ENCODE data around the gene PDSS2.
"Not testable (repeated sequence)": the region's sequence is repeated elsewhere in the genome, so short reads cannot be mapped to it uniquely, and the experiment has no call there.

PDSS2 gene

DNA sequence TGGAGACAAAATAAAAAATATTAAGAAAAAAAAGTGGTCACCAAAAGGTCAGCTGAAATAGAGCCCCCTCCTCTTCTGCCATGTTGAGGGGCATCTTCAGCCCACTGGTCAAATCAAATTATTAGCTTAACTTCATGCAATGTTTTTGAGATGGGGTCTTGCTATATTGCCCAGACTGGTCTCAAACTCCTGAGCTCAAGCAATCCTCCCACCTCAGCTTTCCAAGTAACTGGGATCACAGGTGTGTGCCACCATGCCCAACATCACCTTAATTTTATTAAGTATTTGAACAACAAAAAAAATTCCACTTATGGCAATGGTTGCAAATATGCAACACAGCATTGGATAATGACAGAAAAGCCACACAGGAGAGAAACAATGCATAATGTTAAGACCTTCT is 244.7 kb downstream of the PDSS2 start:
- DNase-seq (ENCODE audit: low read depth), result no peak

DNA sequence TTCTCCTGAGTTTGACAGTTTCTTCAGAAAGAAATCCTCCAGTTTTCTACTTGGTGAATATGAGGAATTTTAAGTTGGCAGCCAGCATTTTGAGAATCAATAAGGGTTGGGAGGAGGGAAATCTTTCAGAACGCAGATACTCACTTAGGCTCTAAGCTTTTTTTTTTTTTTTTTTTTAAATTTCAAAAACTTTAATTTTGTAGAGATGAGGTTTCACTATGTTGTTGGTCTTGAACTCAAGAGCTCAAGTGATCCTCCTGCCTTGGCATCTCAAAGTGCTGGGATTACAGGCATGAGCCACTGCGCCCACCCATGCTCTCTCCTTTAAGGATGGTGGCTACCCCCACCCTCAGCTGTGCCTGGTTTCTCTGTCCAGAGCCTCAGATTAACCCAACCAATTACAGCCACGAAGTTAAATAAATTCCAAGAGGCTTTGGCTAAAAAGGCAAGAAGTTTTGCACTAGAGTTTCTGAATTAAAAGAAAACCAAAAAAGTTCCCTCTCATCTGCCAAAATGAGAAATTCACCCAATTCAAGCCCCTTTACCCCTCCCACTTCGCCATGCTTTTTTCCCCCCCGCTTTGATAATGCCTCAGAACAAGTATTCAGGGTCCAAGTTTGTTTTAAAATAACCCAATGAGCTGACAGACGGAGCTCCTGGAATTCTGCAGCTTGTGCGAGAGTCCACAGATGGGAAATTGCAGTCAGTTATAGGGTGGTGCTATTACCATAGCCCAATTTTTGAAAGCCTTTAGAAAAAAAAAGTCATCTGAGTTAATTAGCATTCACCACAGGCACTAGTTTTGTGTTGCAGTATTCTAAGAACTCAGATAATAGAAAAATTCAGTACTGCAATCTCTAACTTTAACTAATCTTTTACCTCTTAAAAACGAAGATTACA is 249.7 kb downstream of the PDSS2 start:
- DNase-seq (ENCODE audit: low read depth), result no peak

- no peak for DNase-seq (ENCODE audit: low read depth)
These were observed 252.0 kb downstream of the PDSS2 start for GRCh38 chr6:107207251-107207873.

GRCh38 chr6:107205058-107205998 is 254.0 kb downstream of the PDSS2 start:
- DNase-seq (ENCODE audit: low read depth), result no peak

GRCh38 chr6:107202876-107203468 is 256.4 kb downstream of the PDSS2 start:
- DNase-seq (ENCODE audit: low read depth), result no peak

GRCh38 chr6:107198631-107199416 is 260.5 kb downstream of the PDSS2 start:
- DNase-seq (ENCODE audit: low read depth), result no peak

DNA sequence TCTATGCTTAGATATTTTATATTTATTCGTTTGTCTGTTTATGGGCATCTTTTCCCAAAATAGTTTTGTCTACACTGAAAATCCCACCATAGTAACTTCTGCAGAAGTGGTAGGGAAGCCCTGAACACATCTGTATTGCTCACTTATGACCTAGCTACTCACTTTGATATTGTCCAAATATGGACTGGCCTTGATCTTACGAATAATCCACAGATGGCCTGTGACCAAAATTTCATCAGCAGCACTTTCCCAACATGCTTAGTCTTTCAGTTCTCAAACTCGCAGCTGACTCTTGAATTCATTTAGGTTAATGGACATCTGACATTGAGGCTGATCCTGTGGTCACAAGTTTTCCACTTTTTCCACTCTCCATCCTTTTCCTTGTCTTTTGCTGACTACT is 263.2 kb downstream of the PDSS2 start:
- DNase-seq (ENCODE audit: low read depth), result no peak

DNA sequence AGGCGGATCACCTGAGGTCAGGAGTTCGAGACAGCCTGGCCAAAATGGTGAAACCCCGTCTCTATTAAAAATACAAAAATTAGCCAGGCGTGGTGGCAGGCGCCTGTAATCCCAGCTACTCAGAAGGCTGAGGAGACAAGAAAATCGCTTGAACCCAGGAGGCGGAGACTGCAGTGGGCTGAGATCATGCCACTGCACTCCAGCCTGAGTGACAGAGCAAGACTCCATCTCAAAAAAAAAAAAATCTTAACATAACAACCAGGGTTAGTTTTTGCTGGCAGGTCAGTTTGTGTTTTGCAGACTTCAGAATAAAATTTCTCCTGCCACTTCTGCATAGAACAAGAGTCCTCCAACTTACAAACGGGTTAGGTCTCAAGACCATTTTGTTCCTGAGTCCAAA is 264.6 kb downstream of the PDSS2 start:
- not testable (repeated sequence) for DNase-seq (ENCODE audit: low read depth)

DNA sequence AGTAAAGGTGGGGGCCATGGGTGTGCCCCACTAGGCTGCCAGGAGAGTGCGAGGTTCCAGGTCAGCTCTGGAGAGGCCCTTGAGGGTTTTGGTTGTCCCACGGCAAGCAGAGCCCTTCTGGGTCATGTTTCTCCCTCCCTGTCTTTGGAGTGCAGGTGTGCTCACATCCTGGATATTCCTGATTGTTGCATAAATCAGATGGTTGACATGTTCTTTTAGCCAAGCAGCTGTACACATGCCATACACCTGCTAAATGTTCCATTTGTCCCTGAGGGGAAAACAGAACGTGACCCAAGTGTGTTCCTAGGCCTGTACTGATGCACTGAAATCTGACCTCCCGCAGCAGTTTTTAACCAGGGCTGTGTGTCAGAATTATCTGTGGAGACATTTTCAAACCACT is 266.5 kb downstream of the PDSS2 start:
- DNase-seq (ENCODE audit: low read depth), result no peak

- no peak for DNase-seq (ENCODE audit: low read depth)
These were observed 271.7 kb downstream of the PDSS2 start for GRCh38 chr6:107187630-107188029.

- no peak for DNase-seq (ENCODE audit: low read depth)
These were observed 273.3 kb downstream of the PDSS2 start for GRCh38 chr6:107186047-107186446.

DNA sequence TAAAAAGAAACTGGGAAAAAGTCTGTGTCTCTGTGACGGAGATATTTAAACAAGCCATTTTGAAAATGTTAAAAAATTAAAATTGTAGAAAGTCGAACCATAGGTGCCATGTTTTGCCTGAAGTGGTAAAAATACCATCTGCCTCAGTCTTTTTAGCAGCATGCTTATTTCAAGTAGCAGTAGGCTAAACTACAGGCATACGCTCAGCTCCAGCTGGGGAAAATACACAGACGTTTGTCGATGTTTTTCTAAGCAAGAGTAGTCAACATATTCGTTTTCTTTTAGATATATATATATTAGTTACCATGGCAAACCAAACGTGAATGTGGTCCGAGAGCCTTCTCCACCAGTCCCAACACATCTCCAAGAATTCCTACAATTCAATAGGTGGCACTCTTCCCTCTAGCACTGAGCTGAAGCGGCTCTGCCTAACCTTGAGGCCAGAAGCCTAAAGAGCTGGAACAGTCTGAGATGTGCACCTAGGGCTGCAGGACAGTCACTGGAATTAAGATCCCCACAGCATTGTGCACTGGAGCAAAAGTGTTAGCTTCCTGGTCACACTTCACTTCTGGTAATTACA is 273.9 kb downstream of the PDSS2 start:
- DNase-seq (ENCODE audit: low read depth), result no peak

DNA sequence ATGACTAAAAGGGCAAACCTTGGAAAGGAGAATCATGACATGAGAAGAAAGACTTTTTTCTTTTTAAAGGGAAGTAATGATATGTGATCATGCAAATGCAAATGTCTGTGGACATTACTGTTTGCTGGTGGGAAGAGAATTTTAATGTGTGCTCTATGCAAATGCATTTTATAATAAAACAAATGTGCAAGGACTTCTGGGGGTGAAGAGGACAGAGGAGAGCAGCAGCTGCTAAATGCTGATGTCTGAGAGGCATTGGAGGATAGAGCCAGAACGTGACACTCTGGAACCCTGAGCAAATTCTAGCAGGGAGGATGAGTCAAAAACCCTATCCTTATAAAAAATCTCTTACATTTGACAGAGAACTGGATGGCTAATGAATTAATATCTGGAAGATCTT is 274.9 kb downstream of the PDSS2 start:
- no peak for DNase-seq (ENCODE audit: low read depth)

GRCh38 chr6:107180099-107180498 is 279.3 kb downstream of the PDSS2 start:
- DNase-seq (ENCODE audit: low read depth), result no peak

- DNase-seq (ENCODE audit: low read depth), result no peak
These were observed 280.4 kb downstream of the PDSS2 start for GRCh38 chr6:107179004-107179403.

- DNase-seq (ENCODE audit: low read depth), result no peak
These were observed 285.6 kb downstream of the PDSS2 start for GRCh38 chr6:107173779-107174178.

GRCh38 chr6:107171513-107171912 is 287.9 kb downstream of the PDSS2 start:
- DNase-seq (ENCODE audit: low read depth), result no peak

GRCh38 chr6:107164299-107164698 is 295.1 kb downstream of the PDSS2 start:
- not testable (repeated sequence) for DNase-seq (ENCODE audit: low read depth)

DNA sequence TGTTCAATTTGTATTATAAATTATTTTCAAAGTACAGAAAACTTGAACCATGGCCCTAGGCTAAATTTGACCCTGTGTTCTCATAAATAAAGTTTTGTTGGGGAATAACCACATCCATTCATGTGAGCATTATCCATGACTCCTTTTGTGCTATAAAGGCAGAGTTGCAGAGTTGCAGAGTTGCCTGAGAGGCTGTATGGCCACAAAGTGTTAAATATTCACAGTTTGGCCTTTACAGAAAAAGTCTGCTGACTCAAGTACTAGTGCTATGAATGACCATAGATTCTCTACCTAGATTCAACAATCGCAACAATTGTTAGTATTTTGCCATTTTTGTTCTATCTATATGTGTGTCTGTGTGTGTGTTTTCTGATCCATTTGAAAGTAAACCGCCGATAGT is 297.8 kb downstream of the PDSS2 start:
- DNase-seq (ENCODE audit: low read depth), result no peak

DNA sequence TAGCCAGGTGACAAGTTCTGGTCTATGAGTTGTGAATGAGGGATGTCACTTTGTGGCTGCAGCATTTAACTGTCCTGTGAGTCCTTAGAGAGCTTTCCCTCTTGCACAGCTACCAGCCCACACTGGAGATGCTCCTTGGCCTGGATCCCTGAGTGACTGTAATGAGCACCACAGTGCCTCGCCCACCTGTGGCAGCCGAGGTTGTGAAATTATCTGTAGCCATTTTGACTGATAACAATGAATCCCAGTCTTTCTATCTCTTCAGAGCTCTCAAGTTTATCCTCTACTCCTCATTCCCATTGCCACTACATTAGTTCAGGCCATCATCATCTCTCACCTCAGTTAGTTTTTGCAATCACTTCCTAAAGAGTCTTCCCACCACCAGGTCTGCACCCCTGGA is 302.7 kb downstream of the PDSS2 start:
- DNase-seq (ENCODE audit: low read depth), result no peak

- no peak for DNase-seq (ENCODE audit: low read depth)
These were observed 304.6 kb downstream of the PDSS2 start for GRCh38 chr6:107154801-107155160.
